Endothelial cell of umbilical vein (primary cell): ENCODE results near the gene ADAM17. TPM values are rescaled to one million over a fixed set of nuclear protein-coding genes. Genes with fewer than 3 reads are reported as not detected.

Source experiments
- BruUV-seq: library from RNA; stranded (reverse); fragments of 400-500 nt; replicated peaks from 2 replicates; lab custom pipeline; 2021; lab: Mats Ljungman, UMichigan
- CTCF ChIA-PET: fragments of 300-600, 350-600 bp; sonication (Branson Sonifier 250); formaldehyde crosslinking; loops from one replicate; lab custom pipeline; 2021; ENCODE audit warnings: antibody characterized with exemption, inconsistent platforms; lab: Charles Lee
- POLR2A ChIA-PET: fragments of 300-600, 350-600 bp; sonication (Branson Sonifier 250); formaldehyde crosslinking; loops from one replicate; lab custom pipeline; 2021; ENCODE audit warnings: antibody characterized with exemption, inconsistent platforms; lab: Charles Lee
- DNase-seq: peaks from one replicate; pipeline ENCODE4 v3.0.0-alpha.2; 2011; ENCODE audit warnings: low read depth, low spot score
- FAIRE-seq: peaks from 2 replicates; lab custom pipeline; 2011; peaks lifted over from hg19 to GRCh38; lab: Jason Lieb, UNC
- H2AFZ ChIP-seq: 2 replicates; pipeline ENCODE4 v1.6.0; 2012; ENCODE audit warnings: low read depth, low read length, control low read depth, inconsistent platforms
- H3K27ac ChIP-seq: 2 replicates; pipeline ENCODE4 v1.5.1; 2011; ENCODE audit warnings: low read depth, mild to moderate bottlenecking, control low read depth, low read length, moderate library complexity; ENCODE audit not compliant: insufficient read depth
- H3K27me3 ChIP-seq, 2 experiments: 2 replicates each; pipeline versions ENCODE4 v1.6.0 to v1.6.1; 2011; ENCODE audit warnings: low read length in 2 of 2, mixed read lengths in 1 of 2; ENCODE audit not compliant: control insufficient read depth in 2 of 2, insufficient read depth in 2 of 2
- H3K36me3 ChIP-seq, 2 experiments: 2 replicates in 1 of 2; 3 replicates in 1 of 2; pipeline ENCODE4 v1.5.1; 2011; ENCODE audit warnings: low read length in 2 of 2, mild to moderate bottlenecking in 1 of 2, moderate library complexity in 1 of 2; ENCODE audit not compliant: control insufficient read depth in 2 of 2, insufficient read depth in 2 of 2; ENCODE audit errors: extremely low read depth in 1 of 2
- H3K4me1 ChIP-seq: 3 replicates; pipeline ENCODE4 v1.5.1; 2011; ENCODE audit warnings: mild to moderate bottlenecking, low read length; ENCODE audit not compliant: control insufficient read depth, insufficient read depth; ENCODE audit errors: extremely low read depth
- H3K4me2 ChIP-seq: 2 replicates; pipeline ENCODE4 v1.6.1; 2011; ENCODE audit warnings: low read length, control low read depth, mixed read lengths; ENCODE audit not compliant: insufficient read depth
- H3K4me3 ChIP-seq, 3 experiments: fragments of 200-600 bp in 1 of 3; sonication (generic), shearing (Covaris generic) in 1 of 3; replicated peaks in 1 of 3; 2 replicates each; pipeline ENCODE4 v1.5.1; 2011 to 2016; ENCODE audit warnings: control low read depth in 3 of 3, low read length in 3 of 3, mild to moderate bottlenecking in 2 of 3, inconsistent platforms in 1 of 3, low read depth in 1 of 3, moderate library complexity in 1 of 3; ENCODE audit not compliant: insufficient read depth in 1 of 3
- H3K79me2 ChIP-seq: 2 replicates; pipeline ENCODE4 v1.6.0; 2012; ENCODE audit warnings: low read length, inconsistent platforms; ENCODE audit not compliant: control insufficient read depth, insufficient read depth
- H3K9ac ChIP-seq: replicated peaks from 2 replicates; pipeline ENCODE3; 2011; ENCODE audit warnings: low read length, control low read depth; ENCODE audit not compliant: insufficient read depth; ENCODE audit errors: extremely low read depth
- H3K9me1 ChIP-seq: replicated peaks from 3 replicates; pipeline ENCODE4 v1.6.0; 2011; ENCODE audit warnings: mild to moderate bottlenecking, low read length; ENCODE audit not compliant: control insufficient read depth, insufficient read depth; ENCODE audit errors: extremely low read depth
- H3K9me3 ChIP-seq: replicated peaks from 2 replicates; pipeline ENCODE4 v1.5.1; 2012; ENCODE audit warnings: low read length, inconsistent platforms; ENCODE audit not compliant: control insufficient read depth, insufficient read depth
- H4K20me1 ChIP-seq: replicated peaks from 2 replicates; pipeline ENCODE3; 2011; ENCODE audit warnings: mild to moderate bottlenecking, low read length; ENCODE audit not compliant: control insufficient read depth, insufficient read depth; ENCODE audit errors: extremely low read depth
- EZH2 ChIP-seq: IDR thresholded peaks from 2 replicates; pipeline ENCODE4 v1.6.1; 2012; ENCODE audit warnings: borderline replicate concordance, low read depth, mild to moderate bottlenecking, moderate library complexity, low read length, inconsistent platforms; ENCODE audit not compliant: severe bottlenecking
- FOS ChIP-seq: IDR thresholded peaks from 2 replicates; pipeline ENCODE4 v1.6.1; 2011; ENCODE audit warnings: mild to moderate bottlenecking, low read length, moderate library complexity, borderline replicate concordance; ENCODE audit not compliant: insufficient read depth
- GATA2 ChIP-seq: IDR thresholded peaks from 2 replicates; pipeline ENCODE4 v1.7.0; 2011; ENCODE audit warnings: low read depth, mild to moderate bottlenecking, moderate library complexity, mixed read lengths, low read length; ENCODE audit not compliant: insufficient read length, insufficient read depth
- JUN ChIP-seq: IDR thresholded peaks from 2 replicates; pipeline ENCODE4 v1.6.1; 2011; ENCODE audit warnings: borderline replicate concordance, low read depth; ENCODE audit not compliant: insufficient read length, insufficient read depth
- MYC ChIP-seq: IDR thresholded peaks from one replicate; pipeline ENCODE4 v1.6.1; 2011; ENCODE audit warnings: mild to moderate bottlenecking, low read depth, low read length
- POLR2A ChIP-seq: IDR thresholded peaks from 2 replicates; pipeline ENCODE4 v1.6.1; 2012; ENCODE audit warnings: low read depth, mild to moderate bottlenecking, control low read depth, low read length
- POLR2AphosphoS5 ChIP-seq: IDR thresholded peaks from 2 replicates; pipeline ENCODE4 v1.6.1; 2012; ENCODE audit warnings: low read depth, mild to moderate bottlenecking, control low read depth, low read length, moderate library complexity; ENCODE audit not compliant: insufficient read depth
- dilution Hi-C: fragments of 300-500 bp; cut with MboI; formaldehyde crosslinking; loops from one replicate; pipeline ENCODE4 v1.15.0; 2019; ENCODE audit warnings: low sequenced_read_pairs; ENCODE audit not compliant: extremely low pct_ligation_motif_present
- intact Hi-C: fragments of 100-400 bp; cut with micrococcal nuclease; formaldehyde crosslinking; loops from one replicate; pipeline ENCODE4 v1.10.0; 2022
- polyA plus RNA-seq, 4 experiments: library from polyadenylated mRNA; depleted of rRNA in 3 of 4; stranded (reverse) in 3 of 4; unstranded in 1 of 4; fragments of >200 nt; gene quantifications; 2 replicates each; pipeline versions ENCODE4 v1.2.1 to v1.2.3, GENCODE V29; 2011 to 2012; ENCODE audit warnings: missing spikeins in 1 of 4
- total RNA-seq: library from RNA; stranded (reverse); gene quantifications from 2 replicates; pipeline ENCODE4 v1.2.3, GENCODE V29; 2021
- TF ChIP-seq, protein P1 (sequence below): IDR thresholded peaks from 2 replicates; pipeline ENCODE4 v1.6.1; 2011; ENCODE audit not compliant: insufficient read depth, insufficient read length
- TF ChIP-seq, protein P2 (sequence below), 2 donors: IDR thresholded peaks; 1 replicate in 1 of 2; 2 replicates in 1 of 2; pipeline ENCODE4 v1.5.1; 2011; ENCODE audit warnings: low read length in 2 of 2, mild to moderate bottlenecking in 2 of 2, moderate library complexity in 2 of 2, control low read depth in 1 of 2, inconsistent platforms in 1 of 2, low read depth in 1 of 2; ENCODE audit not compliant: insufficient read depth in 1 of 2; ENCODE audit errors: extremely low read depth in 1 of 2

Gene ADAM17
- total and polyA plus RNA-seq, 2 donors (not counting 3 experiments of a cell fraction or from before 2014, with no cell fraction given): 10.6 to 57.1 TPM

DNA sequence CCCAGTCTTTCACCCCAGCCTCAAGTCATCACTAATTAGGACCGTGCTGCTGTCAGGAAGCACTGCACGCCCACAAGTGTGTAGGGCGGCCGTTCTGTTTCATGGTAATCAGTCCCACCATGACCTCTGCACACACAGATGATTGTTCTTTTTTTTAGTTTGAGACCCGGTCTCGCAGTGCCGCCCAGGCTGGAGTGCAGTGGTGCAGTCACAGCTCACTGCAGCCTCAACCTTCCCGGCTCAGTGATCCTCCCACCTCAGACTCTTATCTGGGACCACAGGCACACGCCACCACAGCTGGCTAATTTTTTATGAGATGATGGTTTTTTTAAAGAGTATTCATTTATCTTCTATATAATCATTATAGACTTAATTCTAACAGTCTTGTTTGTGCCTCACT lies 83.1 kb downstream of the ADAM17 start:
- intact Hi-C loops: loop anchor here (5.0 kb wide), 1 partner anchor 330 kb away; no protein-coding TSS in a partner anchor
- BruUV-seq: no TSS peak
- FAIRE-seq: no peak

More for the DNA sequence above, 83.1 kb downstream of the ADAM17 start:
- no peaks in the 10 kb centered on the region for H3K36me3 ChIP-seq
- H3K4me1 ChIP-seq: peaks cover 7% of the 10 kb centered on the region
- dilution Hi-C loops: no loop called here
- H3K9me1 ChIP-seq: no peaks in the 10 kb centered on the region
- DNase-seq: no peak
- H3K27ac ChIP-seq: no peak overlapping the region
- CTCF ChIA-PET: no interaction called here
- POLR2A ChIA-PET: no interaction called here
- peaks cover 13% of the 10 kb centered on the region for H3K79me2 ChIP-seq
- no peaks in the 10 kb centered on the region for H3K27me3 ChIP-seq
- H3K9ac ChIP-seq: no peak overlapping the region
- no peak overlapping the region for H2AFZ ChIP-seq
- no peak overlapping the region for H3K4me2 ChIP-seq
- H3K4me3 ChIP-seq: no peak overlapping the region
- H3K9me3 ChIP-seq: no peaks in the 10 kb centered on the region
- TF ChIP-seq, protein P1, sequence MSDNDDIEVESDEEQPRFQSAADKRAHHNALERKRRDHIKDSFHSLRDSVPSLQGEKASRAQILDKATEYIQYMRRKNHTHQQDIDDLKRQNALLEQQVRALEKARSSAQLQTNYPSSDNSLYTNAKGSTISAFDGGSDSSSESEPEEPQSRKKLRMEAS: no peak
- TF ChIP-seq POLR2AphosphoS5 (no peak), POLR2A (no peak), MYC (no peak), EZH2 (no peak), FOS (no peak), JUN (no peak), GATA2 (no peak)
- TF ChIP-seq, protein P2, sequence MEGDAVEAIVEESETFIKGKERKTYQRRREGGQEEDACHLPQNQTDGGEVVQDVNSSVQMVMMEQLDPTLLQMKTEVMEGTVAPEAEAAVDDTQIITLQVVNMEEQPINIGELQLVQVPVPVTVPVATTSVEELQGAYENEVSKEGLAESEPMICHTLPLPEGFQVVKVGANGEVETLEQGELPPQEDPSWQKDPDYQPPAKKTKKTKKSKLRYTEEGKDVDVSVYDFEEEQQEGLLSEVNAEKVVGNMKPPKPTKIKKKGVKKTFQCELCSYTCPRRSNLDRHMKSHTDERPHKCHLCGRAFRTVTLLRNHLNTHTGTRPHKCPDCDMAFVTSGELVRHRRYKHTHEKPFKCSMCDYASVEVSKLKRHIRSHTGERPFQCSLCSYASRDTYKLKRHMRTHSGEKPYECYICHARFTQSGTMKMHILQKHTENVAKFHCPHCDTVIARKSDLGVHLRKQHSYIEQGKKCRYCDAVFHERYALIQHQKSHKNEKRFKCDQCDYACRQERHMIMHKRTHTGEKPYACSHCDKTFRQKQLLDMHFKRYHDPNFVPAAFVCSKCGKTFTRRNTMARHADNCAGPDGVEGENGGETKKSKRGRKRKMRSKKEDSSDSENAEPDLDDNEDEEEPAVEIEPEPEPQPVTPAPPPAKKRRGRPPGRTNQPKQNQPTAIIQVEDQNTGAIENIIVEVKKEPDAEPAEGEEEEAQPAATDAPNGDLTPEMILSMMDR (IDR thresholded peaks at IDR 0.05; ENCODE audit: extremely low read depth in 1 of 2, insufficient read depth in 1 of 2, low read depth in 1 of 2, low read length in 2 of 2): no peak
- no peaks in the 10 kb centered on the region for H4K20me1 ChIP-seq
